Neural crest cell (in vitro differentiated cells): ENCODE measurements around the gene AVPR2. TPM values are rescaled to one million over a fixed set of nuclear protein-coding genes. Genes with fewer than 3 reads are reported as not detected.

Experiments
- DNase-seq: peaks from one replicate; pipeline ENCODE4 v3.0.0; 2021; ENCODE audit warnings: low read depth, mixed read lengths, low spot score
- H3K27ac Mint-ChIP-seq: one replicate; pipeline ENCODE4 v1.8.0; 2021; ENCODE audit warnings: mild to moderate bottlenecking, mixed read lengths; ENCODE audit not compliant: unreplicated experiment
- H3K27me3 Mint-ChIP-seq: 2 replicates; pipeline ENCODE4 v1.8.0; 2021; ENCODE audit warnings: low read depth, mild to moderate bottlenecking, mixed read lengths
- H3K36me3 Mint-ChIP-seq: 2 replicates; pipeline ENCODE4 v1.8.0; 2021; ENCODE audit warnings: low read depth, mild to moderate bottlenecking, mixed read lengths
- H3K4me1 Mint-ChIP-seq: 2 replicates; pipeline ENCODE4 v1.8.0; 2021; ENCODE audit warnings: mixed read lengths
- H3K4me3 Mint-ChIP-seq: one replicate; pipeline ENCODE4 v1.8.0; 2021; ENCODE audit warnings: mild to moderate bottlenecking, mixed read lengths
- H3K9me3 Mint-ChIP-seq: 2 replicates; pipeline ENCODE4 v1.8.0; 2021; ENCODE audit warnings: mixed read lengths
- CTCF ChIP-seq: fragments of 200-600 bp; sonication (generic); conservative IDR thresholded peaks from 2 replicates; pipeline ENCODE4 v1.5.0; 2021; ENCODE audit warnings: antibody characterized with exemption, mild to moderate bottlenecking
- total RNA-seq: library from RNA; stranded (reverse); gene quantifications from 2 replicates; pipeline ENCODE4 v1.2.1, GENCODE V29; 2021

Gene AVPR2
- total RNA-seq, 1 donor from 2014 or later = not detected

DNA sequence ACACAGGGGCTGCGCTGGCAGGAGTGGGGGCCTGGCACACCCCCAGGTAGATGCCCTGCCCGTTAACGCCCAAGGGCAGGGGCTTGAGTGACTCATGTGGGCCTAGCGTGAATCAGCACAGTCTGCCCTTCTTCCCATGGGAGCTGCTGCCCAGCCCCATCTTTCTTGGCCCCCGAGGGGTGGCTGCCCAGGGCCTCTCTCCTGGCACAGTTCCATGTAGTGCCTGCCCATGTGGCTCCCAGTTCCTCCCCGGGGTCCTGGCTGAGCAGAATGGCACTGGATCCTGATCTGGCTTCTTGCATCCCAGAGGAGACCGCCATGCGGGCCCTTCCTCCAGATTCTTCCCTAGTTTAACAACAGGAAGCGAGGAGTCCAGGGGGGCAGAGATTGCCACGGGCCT, 2.1 kb upstream of the AVPR2 start:
- Mint-ChIP-seq H3K4me1 (peaks cover 22% of the 10 kb centered on the region), H3K9me3 (peaks cover 5% of the 10 kb centered on the region), H3K36me3 (peaks cover 4% of the 10 kb centered on the region), H3K4me3 (no peak overlapping the region), H3K27me3 (no peaks in the 10 kb centered on the region), H3K27ac (no peak overlapping the region)
- TF ChIP-seq CTCF = no peak
- no peak for DNase-seq

GRCh38 chrX:153903238-153903980, 1.1 kb upstream of the AVPR2 start:
- Mint-ChIP-seq H3K27me3 (no peaks in the 10 kb centered on the region), H3K4me3 (no peak overlapping the region), H3K27ac (no peak overlapping the region), H3K4me1 (peaks cover 22% of the 10 kb centered on the region), H3K9me3 (peaks cover 4% of the 10 kb centered on the region), H3K36me3 (peaks cover 4% of the 10 kb centered on the region)
- DNase-seq = no peak
- TF ChIP-seq CTCF = no peak

- H3K36me3 Mint-ChIP-seq = peaks cover 4% of the 10 kb centered on the region
- no peak overlapping the region for H3K27ac Mint-ChIP-seq
- TF ChIP-seq CTCF = no peak
- no peak for DNase-seq
- peaks cover 20% of the 10 kb centered on the region for H3K4me1 Mint-ChIP-seq
- H3K4me3 Mint-ChIP-seq = no peak overlapping the region
- H3K9me3 Mint-ChIP-seq = peaks cover 3% of the 10 kb centered on the region
- H3K27me3 Mint-ChIP-seq = no peaks in the 10 kb centered on the region
Observed at GRCh38 chrX:153905481-153906095, 1.1 kb downstream of the AVPR2 start.

DNA sequence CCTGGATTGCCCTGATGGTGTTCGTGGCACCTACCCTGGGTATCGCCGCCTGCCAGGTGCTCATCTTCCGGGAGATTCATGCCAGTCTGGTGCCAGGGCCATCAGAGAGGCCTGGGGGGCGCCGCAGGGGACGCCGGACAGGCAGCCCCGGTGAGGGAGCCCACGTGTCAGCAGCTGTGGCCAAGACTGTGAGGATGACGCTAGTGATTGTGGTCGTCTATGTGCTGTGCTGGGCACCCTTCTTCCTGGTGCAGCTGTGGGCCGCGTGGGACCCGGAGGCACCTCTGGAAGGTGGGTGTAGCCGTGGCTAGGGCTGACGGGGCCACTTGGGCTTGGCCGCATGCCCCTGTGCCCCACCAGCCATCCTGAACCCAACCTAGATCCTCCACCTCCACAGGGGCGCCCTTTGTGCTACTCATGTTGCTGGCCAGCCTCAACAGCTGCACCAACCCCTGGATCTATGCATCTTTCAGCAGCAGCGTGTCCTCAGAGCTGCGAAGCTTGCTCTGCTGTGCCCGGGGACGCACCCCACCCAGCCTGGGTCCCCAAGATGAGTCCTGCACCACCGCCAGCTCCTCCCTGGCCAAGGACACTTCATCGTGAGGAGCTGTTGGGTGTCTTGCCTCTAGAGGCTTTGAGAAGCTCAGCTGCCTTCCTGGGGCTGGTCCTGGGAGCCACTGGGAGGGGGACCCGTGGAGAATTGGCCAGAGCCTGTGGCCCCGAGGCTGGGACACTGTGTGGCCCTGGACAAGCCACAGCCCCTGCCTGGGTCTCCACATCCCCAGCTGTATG, 1.8 kb downstream of the AVPR2 start:
- Mint-ChIP-seq H3K4me1 (peaks cover 13% of the 10 kb centered on the region), H3K36me3 (peaks cover 4% of the 10 kb centered on the region), H3K9me3 (peaks cover 3% of the 10 kb centered on the region), H3K4me3 (no peak overlapping the region), H3K27me3 (no peaks in the 10 kb centered on the region), H3K27ac (no peak overlapping the region)
- DNase-seq = no peak
- no peak for TF ChIP-seq CTCF

GRCh38 chrX:153907456-153907855, 3.0 kb downstream of the AVPR2 start:
- no peak for TF ChIP-seq CTCF
- peaks cover 9% of the 10 kb centered on the region for H3K4me1 Mint-ChIP-seq
- no peaks in the 10 kb centered on the region for H3K27me3 Mint-ChIP-seq
- H3K4me3 Mint-ChIP-seq = no peak overlapping the region
- peaks cover 3% of the 10 kb centered on the region for H3K9me3 Mint-ChIP-seq
- peaks cover 4% of the 10 kb centered on the region for H3K36me3 Mint-ChIP-seq
- H3K27ac Mint-ChIP-seq = no peak overlapping the region
- DNase-seq = no peak
